Activated CD4-positive, CD25-positive, alpha-beta regulatory T cell treated with anti-CD3 and anti-CD28 coated beads, Interleukin-2, amount 50 U/mL, for 16 hours (primary cell): ENCODE results near the gene EFCAB14.
"Not testable (repeated sequence)": the region's sequence is repeated elsewhere in the genome, so short reads cannot be mapped to it uniquely, and the experiment has no call there.

Source experiments
- DNase-seq: peaks from one replicate; pipeline ENCODE4 v3.0.0-alpha.2; 2020; ENCODE audit warnings: low read depth, low spot score

EFCAB14 gene

GRCh38 chr1:46684670-46685069 is 34.2 kb downstream of the EFCAB14 start:
- no peak for DNase-seq

GRCh38 chr1:46682064-46682463 is 36.9 kb downstream of the EFCAB14 start:
- no peak for DNase-seq

- no peak for DNase-seq
Measured at GRCh38 chr1:46681333-46682034, 37.4 kb downstream of the EFCAB14 start.

GRCh38 chr1:46679789-46680573 is 38.9 kb downstream of the EFCAB14 start:
- DNase-seq, result no peak

GRCh38 chr1:46677339-46677738 is 41.6 kb downstream of the EFCAB14 start:
- no peak for DNase-seq

- DNase-seq, result no peak
Measured at GRCh38 chr1:46676531-46676930, 42.4 kb downstream of the EFCAB14 start.

- DNase-seq, result no peak
Measured at GRCh38 chr1:46675549-46676314, 43.2 kb downstream of the EFCAB14 start.

- no peak for DNase-seq
Measured at GRCh38 chr1:46673749-46674182, 45.1 kb downstream of the EFCAB14 start.

- DNase-seq, result no peak
Measured at GRCh38 chr1:46672696-46673095, 46.2 kb downstream of the EFCAB14 start.

GRCh38 chr1:46671554-46671953 is 47.4 kb downstream of the EFCAB14 start, which contains the start of gene TEX38:
TSS of gene TEX38 (plus strand) at chr1:46671854. CDS start at chr1:46671935, 81 bp downstream.
- no peak for DNase-seq

- DNase-seq, result no peak
Measured at GRCh38 chr1:46670134-46670533, 48.8 kb downstream of the EFCAB14 start.

GRCh38 chr1:46667782-46668760 is 50.8 kb downstream of the EFCAB14 start, which contains the start of gene ATPAF1:
TSS of gene ATPAF1 (minus strand) at chr1:46668364. CDS start at chr1:46668322, 42 bp downstream.
- peak; percentile 15 for DNase-seq

- no peak for DNase-seq
Measured at GRCh38 chr1:46665983-46666382, 52.9 kb downstream of the EFCAB14 start.

- not testable (repeated sequence) for DNase-seq
Measured at GRCh38 chr1:46662919-46663318, 56.0 kb downstream of the EFCAB14 start.

- not testable (repeated sequence) for DNase-seq
Measured at GRCh38 chr1:46660116-46660515, 58.8 kb downstream of the EFCAB14 start.

- no peak for DNase-seq
Measured at GRCh38 chr1:46659307-46659870, 59.5 kb downstream of the EFCAB14 start.

- no peak for DNase-seq
Measured at GRCh38 chr1:46657775-46658174, 61.1 kb downstream of the EFCAB14 start.

- DNase-seq, result no peak
Measured at GRCh38 chr1:46656643-46657042, 62.3 kb downstream of the EFCAB14 start.

- no peak for DNase-seq
Measured at GRCh38 chr1:46655848-46656247, 63.1 kb downstream of the EFCAB14 start.

GRCh38 chr1:46654698-46655097 is 64.2 kb downstream of the EFCAB14 start:
- not testable (repeated sequence) for DNase-seq
